HCT116 (cell line): ENCODE measurements around the gene PRR7. TPM values are rescaled to one million over a fixed set of nuclear protein-coding genes. Genes with fewer than 3 reads are reported as not detected.

ENCODE experiments used
- ATAC-seq: fragments of 200-7000 bp; cut with Tn5 transposase; 2 replicates; pipeline ENCODE4 v1.9.1; 2020; ENCODE audit warnings: mild to moderate bottlenecking, moderate library complexity
- BruUV-seq: library from RNA; stranded (reverse); fragments of 400-500 nt; replicated peaks from 2 replicates; lab custom pipeline; 2021; lab: Mats Ljungman, UMichigan
- CTCF ChIA-PET: fragments of 300-600 bp; sonication (Branson Sonifier 250); formaldehyde crosslinking; loops from one replicate; lab custom pipeline; 2021; ENCODE audit warnings: antibody characterized with exemption; lab: Charles Lee
- POLR2A ChIA-PET: fragments of 300-600, 350-600 bp; sonication (Branson Sonifier 250); formaldehyde crosslinking; loops from one replicate; lab custom pipeline; 2021; ENCODE audit warnings: antibody characterized with exemption; lab: Charles Lee
- RAD21 ChIA-PET, 2 experiments: fragments of 300-600 bp; sonication (Branson Sonifier 250); formaldehyde crosslinking; loops; one replicate each; lab custom pipeline; 2023; ENCODE audit warnings: low total read pairs in 2 of 2; ENCODE audit not compliant: uncharacterized antibody in 2 of 2, unreplicated experiment in 2 of 2, low non-redundant PET in 1 of 2; lab: Charles Lee
- DNase-seq: peaks from one replicate; pipeline ENCODE4 v3.0.0-alpha.2; 2010; ENCODE audit warnings: low read depth, low spot score
- H2AFZ ChIP-seq: fragments of 200-600 bp; shearing (Covaris generic), sonication (generic); 2 replicates; pipeline ENCODE4 v1.6.1; 2017; ENCODE audit warnings: low read depth, mixed run types, mixed read lengths, antibody characterized with exemption, low read length; ENCODE audit not compliant: poor library complexity, severe bottlenecking
- H3K27ac ChIP-seq: 2 replicates; pipeline ENCODE4 v1.5.1; 2012; ENCODE audit warnings: low read depth, low read length
- H3K27me3 ChIP-seq: fragments of 200-600 bp; sonication (generic); 2 replicates; pipeline ENCODE4 v1.6.1; 2016; ENCODE audit warnings: mixed run types, low read length, mixed read lengths; ENCODE audit not compliant: insufficient read depth
- H3K36me3 ChIP-seq, 2 experiments: fragments of 200-500 bp in 1 of 2; fragments of 200-600 bp in 1 of 2; sonication (Bioruptor generic) in 1 of 2; sonication (generic) in 1 of 2; 2 replicates each; pipeline versions ENCODE4 v1.5.1 to v1.6.1; 2014 to 2016; ENCODE audit warnings: low read length in 2 of 2, inconsistent platforms in 1 of 2, mixed read lengths in 1 of 2, mixed run types in 1 of 2; ENCODE audit not compliant: insufficient read depth in 2 of 2, control insufficient read depth in 1 of 2
- H3K4me1 ChIP-seq, 2 experiments: fragments of 200-600 bp in 1 of 2; sonication (generic) in 1 of 2; 2 replicates each; pipeline versions ENCODE4 v1.5.1 to v1.6.1; 2012 to 2017; ENCODE audit warnings: low read length in 2 of 2, inconsistent platforms in 1 of 2, mild to moderate bottlenecking in 1 of 2, mixed read lengths in 1 of 2, mixed run types in 1 of 2, moderate library complexity in 1 of 2; ENCODE audit not compliant: insufficient read depth in 2 of 2, control insufficient read depth in 1 of 2
- H3K4me2 ChIP-seq: fragments of 200-600 bp; sonication (generic); 2 replicates; pipeline ENCODE4 v1.6.1; 2017; ENCODE audit warnings: mixed run types, low read length, mixed read lengths
- H3K4me3 ChIP-seq, 2 experiments: fragments of 200-600 bp in 1 of 2; sonication (generic) in 1 of 2; replicated peaks in 1 of 2; 2 replicates each; pipeline ENCODE4 v1.5.1; 2011 to 2016; ENCODE audit warnings: low read length in 2 of 2, control low read depth in 1 of 2, low read depth in 1 of 2, mild to moderate bottlenecking in 1 of 2, mixed read lengths in 1 of 2, mixed run types in 1 of 2
- H3K79me2 ChIP-seq: fragments of 200-600 bp; sonication (generic); 2 replicates; pipeline ENCODE4 v1.6.1; 2017; ENCODE audit warnings: mild to moderate bottlenecking, mixed run types, low read length, moderate library complexity, mixed read lengths; ENCODE audit not compliant: insufficient read depth
- H3K9ac ChIP-seq: fragments of 200-600 bp; sonication (generic); 2 replicates; pipeline ENCODE4 v1.6.1; 2016; ENCODE audit warnings: low read length, mixed read lengths
- H3K9me2 ChIP-seq: fragments of 200-600 bp; sonication (generic), shearing (Covaris generic); 2 replicates; pipeline ENCODE4 v1.6.1; 2017; ENCODE audit warnings: mixed run types, mild to moderate bottlenecking, moderate library complexity; ENCODE audit not compliant: insufficient read depth
- H3K9me3 ChIP-seq, 2 experiments: fragments of 200-500 bp in 1 of 2; fragments of 200-600 bp in 1 of 2; sonication (Bioruptor generic) in 1 of 2; sonication (generic) in 1 of 2; 2 replicates each; pipeline ENCODE4 v1.6.1; 2014 to 2017; ENCODE audit warnings: low read length in 2 of 2, mixed read lengths in 2 of 2, inconsistent platforms in 1 of 2, low read depth in 1 of 2, mild to moderate bottlenecking in 1 of 2, mixed run types in 1 of 2, moderate library complexity in 1 of 2; ENCODE audit not compliant: control insufficient read depth in 1 of 2, insufficient read depth in 1 of 2
- H4K20me1 ChIP-seq: fragments of 200-600 bp; sonication (generic), shearing (Covaris generic); 2 replicates; pipeline ENCODE4 v1.6.1; 2017; ENCODE audit warnings: mixed run types, mild to moderate bottlenecking, moderate library complexity; ENCODE audit not compliant: insufficient read depth
- ATF3 ChIP-seq: IDR thresholded peaks from 2 replicates; pipeline ENCODE4 v1.6.1; 2012
- CBX3 ChIP-seq: IDR thresholded peaks from 2 replicates; pipeline ENCODE4 v1.6.1; 2012; ENCODE audit warnings: low read depth
- CEBPB ChIP-seq: IDR thresholded peaks from 2 replicates; pipeline ENCODE4 v1.6.1; 2012; ENCODE audit warnings: low read depth
- ELF1 ChIP-seq: IDR thresholded peaks from 2 replicates; pipeline ENCODE4 v1.6.1; 2012; ENCODE audit warnings: low read depth, borderline replicate concordance
- EZH2 ChIP-seq: fragments of 200-600 bp; sonication (generic); IDR thresholded peaks from 2 replicates; pipeline ENCODE4 v1.6.1; 2017; ENCODE audit warnings: antibody characterized with exemption, mixed run types
- FOSL1 ChIP-seq: IDR thresholded peaks from 2 replicates; pipeline ENCODE4 v1.6.1; 2012; ENCODE audit warnings: low read depth
- JUND ChIP-seq: IDR thresholded peaks from 2 replicates; pipeline ENCODE4 v1.6.1; 2012
- MAX ChIP-seq: IDR thresholded peaks from 2 replicates; pipeline ENCODE4 v1.6.1; 2012
- POLR2A ChIP-seq: IDR thresholded peaks from 2 replicates; pipeline ENCODE4 v1.7.0; 2011; ENCODE audit warnings: borderline replicate concordance; ENCODE audit not compliant: insufficient read depth, insufficient read length; ENCODE audit errors: extremely low read depth
- REST ChIP-seq: IDR thresholded peaks from 2 replicates; pipeline ENCODE4 v1.6.1; 2012; ENCODE audit warnings: low read depth
- SRF ChIP-seq: IDR thresholded peaks from 2 replicates; pipeline ENCODE4 v1.6.1; 2012; ENCODE audit warnings: low read depth
- YY1 ChIP-seq: IDR thresholded peaks from 2 replicates; pipeline ENCODE4 v1.6.1; 2011; ENCODE audit warnings: low read length, low read depth, moderate library complexity, mild to moderate bottlenecking; ENCODE audit not compliant: insufficient replicate concordance; ENCODE audit errors: extremely low read depth
- ZBTB33 ChIP-seq: IDR thresholded peaks from 2 replicates; pipeline ENCODE4 v1.6.1; 2011; ENCODE audit warnings: mild to moderate bottlenecking, low read length, moderate library complexity; ENCODE audit not compliant: insufficient replicate concordance; ENCODE audit errors: extremely low read depth
- ZFX ChIP-seq: fragments of 450-650 bp; IDR thresholded peaks from 2 replicates; pipeline ENCODE4 v1.6.1; 2017
- ZNF274 ChIP-seq: fragments of 200-500 bp; sonication (Bioruptor generic); IDR thresholded peaks from 2 replicates; pipeline ENCODE4 v1.6.1; 2014; ENCODE audit warnings: mild to moderate bottlenecking, low read depth, low read length, inconsistent platforms
- intact Hi-C: fragments of 100-400 bp; cut with micrococcal nuclease; formaldehyde crosslinking; loops from 2 replicates; pipeline ENCODE4 v1.10.0; 2022
- total RNA-seq: library from RNA; stranded (reverse); gene quantifications from one replicate; pipeline ENCODE4 v1.2.1, GENCODE V29; 2021; ENCODE audit not compliant: unreplicated experiment

The PRR7 gene
- total RNA-seq, 1 experiment from 2014 or later: 39.9 TPM

- ATAC-seq: no peak
- ChIA-PET RAD21 (no interaction called here), POLR2A (no interaction called here), CTCF (interaction anchor here (1.0 kb wide), 1 partner anchor 40 kb away, joined by 3 read pairs; no protein-coding TSS in a partner anchor)
- H2AFZ ChIP-seq: no peak overlapping the region
- H3K9me2 ChIP-seq: no peaks in the 10 kb centered on the region
- no peak overlapping the region for H3K4me2 ChIP-seq
- no peaks in the 10 kb centered on the region for H3K27me3 ChIP-seq
- intact Hi-C loops: no loop called here
- no peaks in the 10 kb centered on the region for H3K79me2 ChIP-seq
- H3K9me3 ChIP-seq: no peaks in the 10 kb centered on the region
- H3K27ac ChIP-seq: no peak overlapping the region
- no peaks in the 10 kb centered on the region for H4K20me1 ChIP-seq
- H3K9ac ChIP-seq: no peak overlapping the region
- no peaks in the 10 kb centered on the region for H3K36me3 ChIP-seq
- no peak overlapping the region for H3K4me3 ChIP-seq
- no TSS peak for BruUV-seq
- peaks cover 0 to 5% of the 10 kb centered on the region in 2 experiments; a peak in 1 of 4 replicates for H3K4me1 ChIP-seq
- TF ChIP-seq JUND (no peak), ZNF274 (no peak)
- no peak for DNase-seq
These were observed 36.0 kb upstream of the PRR7 start for GRCh38 chr5:177410575-177410974.

GRCh38 chr5:177412603-177413233, 33.9 kb upstream of the PRR7 start:
- H3K27ac ChIP-seq: no peak overlapping the region
- peaks cover 0 to 5% of the 10 kb centered on the region in 2 experiments; a peak in 1 of 4 replicates for H3K4me1 ChIP-seq
- no peaks in the 10 kb centered on the region for H4K20me1 ChIP-seq
- no peak overlapping the region for H3K4me3 ChIP-seq
- no TSS peak for BruUV-seq
- H3K27me3 ChIP-seq: no peaks in the 10 kb centered on the region
- ChIA-PET RAD21 (no interaction called here), POLR2A (no interaction called here), CTCF (interaction anchor here (0.8 kb wide), 1 partner anchor 9 kb away, joined by 3 read pairs; no protein-coding TSS in a partner anchor)
- no peaks in the 10 kb centered on the region for H3K9me3 ChIP-seq
- intact Hi-C loops: no loop called here
- no peak overlapping the region for H3K9ac ChIP-seq
- H3K36me3 ChIP-seq: no peaks in the 10 kb centered on the region
- no peak for DNase-seq
- H2AFZ ChIP-seq: no peak overlapping the region
- no peaks in the 10 kb centered on the region for H3K79me2 ChIP-seq
- no peak for ATAC-seq
- no peaks in the 10 kb centered on the region for H3K9me2 ChIP-seq
- no peak overlapping the region for H3K4me2 ChIP-seq
- TF ChIP-seq EZH2 (no peak), ZBTB33 (no peak), REST (no peak), ZNF274 (no peak), CEBPB (no peak), SRF (no peak), CBX3 (no peak), YY1 (no peak), FOSL1 (no peak), ELF1 (no peak), MAX (no peak), JUND (no peak), ZFX (no peak), POLR2A (no peak), ATF3 (no peak)
